GM21619 (cell line): ENCODE data around the gene EXTL1.

Source experiments
- ATAC-seq: cut with Tn5 transposase; IDR thresholded peaks from one replicate; pipeline ENCODE4 v1.9.1; 2021; ENCODE audit not compliant: unreplicated experiment

EXTL1 gene

DNA sequence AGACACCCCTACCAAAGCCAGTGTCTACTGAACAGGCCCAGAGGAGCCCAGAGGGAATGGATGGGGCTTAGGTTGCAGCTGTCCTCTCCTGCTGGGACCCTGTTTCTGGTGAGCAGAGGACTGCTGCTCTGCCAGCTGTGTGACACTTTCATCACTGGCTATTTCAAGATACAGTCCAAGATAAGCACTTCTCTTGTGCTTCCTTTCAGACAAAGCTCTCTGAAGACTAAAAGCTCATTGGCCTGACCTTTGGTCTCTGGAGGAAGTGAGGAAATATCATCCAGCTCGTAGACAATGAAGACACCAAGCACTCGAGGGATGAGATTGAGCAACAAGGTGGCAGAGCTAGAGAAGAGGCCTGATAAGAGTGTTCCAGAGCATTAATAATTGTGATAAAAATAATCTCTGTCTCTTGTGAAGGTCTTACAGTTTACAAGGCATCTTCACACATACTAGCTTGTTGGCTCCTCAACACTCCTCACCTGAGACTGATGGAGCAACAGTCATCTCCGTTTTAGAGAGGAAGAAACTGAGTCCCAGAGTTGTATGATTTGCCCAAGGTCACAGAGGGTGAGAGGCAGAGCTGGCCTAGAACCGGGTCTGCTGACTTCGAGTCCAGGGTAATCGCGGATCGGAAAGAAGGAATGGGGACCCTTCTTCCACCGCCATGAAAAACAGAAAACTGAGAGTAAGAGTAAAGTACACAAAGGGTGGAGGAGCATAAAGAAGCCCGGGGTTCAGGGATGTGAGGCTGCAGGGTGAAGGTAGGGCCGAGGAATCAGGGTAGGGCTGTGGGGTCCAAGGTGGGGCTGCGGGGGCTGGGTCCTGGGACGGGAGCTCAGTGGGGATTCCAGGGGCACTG lies 24.4 kb upstream of the EXTL1 start:
- no peak for ATAC-seq

- peak; percentile 96 for ATAC-seq
These were observed 23.5 kb upstream of the EXTL1 start, which contains the start of gene PAFAH2 for GRCh38 chr1:25997828-25998761. PAFAH2 (minus strand) TSS chr1:25998063; CDS start chr1:25990816, 7,247 bp downstream.

- no peak for ATAC-seq
These were observed 22.4 kb upstream of the EXTL1 start for GRCh38 chr1:25999041-25999800.

DNA sequence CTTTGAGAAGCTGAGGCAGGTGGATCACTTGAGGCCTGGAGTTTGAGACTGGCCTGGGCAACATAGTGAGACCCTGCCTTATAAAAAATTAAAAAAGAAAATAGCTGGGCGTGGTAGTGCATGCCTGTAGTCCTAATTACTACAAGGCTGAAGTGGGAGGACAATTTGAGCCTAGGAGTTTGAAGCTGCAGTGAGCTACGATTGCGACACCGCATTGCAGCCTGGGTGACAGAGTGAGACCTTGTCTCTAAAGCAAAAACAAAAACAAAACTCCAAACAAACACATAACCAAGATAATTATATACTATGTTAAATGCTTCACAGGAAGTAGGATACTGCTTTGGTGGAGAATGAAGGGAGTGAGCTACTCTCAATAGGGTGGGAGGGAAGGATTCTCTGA lies 18.3 kb upstream of the EXTL1 start:
- no peak for ATAC-seq

DNA sequence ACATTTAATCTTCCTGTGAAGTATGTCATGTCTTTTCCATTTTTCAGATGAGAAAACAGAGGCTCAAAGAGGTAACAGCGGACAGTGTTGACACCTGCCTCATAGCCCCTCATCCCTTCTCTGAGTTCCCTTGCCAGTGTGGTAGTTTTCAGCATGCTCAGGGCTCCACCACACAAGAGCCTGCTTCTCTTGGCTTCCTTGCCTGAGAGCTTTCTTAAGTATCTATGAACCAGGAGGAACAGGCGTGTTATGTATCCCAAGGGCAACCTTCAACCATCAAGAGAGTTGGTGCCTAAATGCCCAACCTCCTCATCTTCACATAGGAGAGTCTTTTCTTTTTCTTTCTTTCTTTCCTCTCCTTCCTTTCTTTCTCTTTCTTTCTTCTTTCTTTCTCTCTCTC lies 17.8 kb upstream of the EXTL1 start:
- ATAC-seq: no peak

DNA sequence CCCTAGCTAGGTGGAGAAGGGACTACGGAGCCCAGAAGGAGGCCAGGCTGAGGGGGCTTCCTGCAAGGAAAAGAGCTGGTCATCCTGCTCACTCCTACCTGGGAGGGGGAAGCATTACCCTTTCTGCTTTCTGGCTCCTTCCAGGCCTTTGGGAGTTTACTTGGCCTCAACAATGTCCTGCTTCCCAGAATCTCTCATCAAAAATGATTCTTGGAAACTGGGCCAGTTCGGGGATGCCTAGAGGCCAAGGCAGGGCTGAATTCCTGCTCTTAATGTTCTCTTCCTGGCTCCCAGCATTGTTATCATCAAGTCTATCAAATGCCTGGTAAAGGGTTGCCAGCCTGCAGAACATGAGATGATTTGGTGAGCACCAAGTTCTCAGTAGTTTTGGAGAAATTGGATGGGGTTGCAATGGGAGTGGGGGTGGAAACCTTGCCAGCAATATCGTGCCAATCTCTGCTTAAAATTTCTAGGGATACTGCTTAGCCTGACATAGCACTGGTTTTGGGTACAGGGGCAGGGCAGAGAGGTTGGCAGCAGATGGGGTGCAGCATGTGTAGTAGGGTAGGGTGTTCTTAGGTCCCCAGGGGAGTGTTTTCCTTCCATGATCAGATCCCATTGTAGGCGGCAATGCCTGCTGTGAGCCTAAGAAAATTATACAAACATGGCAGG lies 16.0 kb upstream of the EXTL1 start:
- no peak for ATAC-seq

DNA sequence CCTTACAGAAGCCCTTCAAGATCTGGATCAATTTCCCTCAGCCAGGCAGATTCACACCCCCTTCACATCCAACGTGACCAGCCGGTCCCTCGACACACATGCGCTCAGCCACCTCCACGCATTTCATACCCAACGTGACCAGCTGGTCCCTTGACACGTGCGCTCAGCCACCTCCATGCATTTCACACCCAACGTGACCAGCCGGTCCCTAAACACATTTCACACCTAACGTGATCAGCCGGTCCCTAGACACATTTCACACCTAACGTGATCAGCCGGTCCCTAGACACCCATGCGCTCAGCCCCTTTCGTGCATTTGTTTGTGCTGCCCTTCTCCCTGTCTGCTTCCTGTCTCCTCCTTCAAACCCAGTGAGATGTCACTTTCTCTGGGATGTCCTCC lies 14.9 kb upstream of the EXTL1 start:
- ATAC-seq: no peak

DNA sequence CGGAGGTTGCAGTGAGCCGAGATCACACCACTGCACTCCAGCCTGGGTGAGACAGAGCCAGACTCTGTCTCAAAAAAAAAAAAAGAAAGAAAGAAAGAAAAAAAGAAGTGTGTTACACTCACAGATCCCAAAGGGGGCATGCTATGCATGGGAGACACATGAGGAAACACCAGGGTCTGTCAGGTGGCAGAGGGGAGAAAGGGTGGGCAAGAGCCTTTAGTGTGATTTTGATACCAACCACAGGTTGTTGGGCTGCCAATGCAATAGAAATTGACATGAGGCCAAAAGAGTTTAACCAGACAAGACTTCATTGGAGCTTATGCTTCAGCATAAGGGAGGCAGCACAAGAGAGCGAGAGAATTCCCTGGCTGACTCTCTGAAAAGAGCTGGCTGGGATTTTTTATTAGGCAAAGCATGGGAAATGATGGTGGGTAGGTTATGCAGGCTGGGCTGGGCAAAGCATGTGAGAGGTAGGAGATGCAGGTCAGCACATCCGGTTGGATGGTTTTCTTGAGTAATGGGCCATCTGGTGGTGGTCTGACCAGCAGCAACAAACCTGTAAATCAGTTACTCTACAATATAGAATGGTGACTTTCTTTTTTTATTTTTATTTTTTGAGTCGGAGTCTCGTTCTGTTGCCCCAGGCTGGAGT lies 11.7 kb upstream of the EXTL1 start:
- no peak for ATAC-seq

DNA sequence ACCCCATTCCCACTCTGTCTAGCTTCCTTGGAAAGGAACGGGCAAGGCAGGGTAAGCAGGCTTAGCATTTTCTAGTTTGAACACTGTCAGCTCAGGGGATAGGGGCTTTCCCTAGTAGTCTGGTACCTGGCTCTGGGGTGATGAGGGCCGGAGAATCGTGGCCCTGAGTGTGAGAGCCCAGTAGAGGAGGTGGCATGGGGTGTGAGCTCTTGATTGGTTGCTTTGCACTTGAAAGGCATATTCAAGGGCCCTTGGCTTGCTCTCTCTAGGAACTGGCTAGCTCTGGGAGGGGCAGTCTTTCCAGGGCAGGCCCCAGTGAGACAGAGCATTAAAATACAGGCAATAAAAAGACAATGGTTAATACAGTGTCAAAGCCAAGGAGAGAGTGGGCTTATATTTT lies 10.8 kb upstream of the EXTL1 start:
- no peak for ATAC-seq

GRCh38 chr1:26012864-26013263 lies 8.7 kb upstream of the EXTL1 start:
- no peak for ATAC-seq

GRCh38 chr1:26014179-26014578 lies 7.4 kb upstream of the EXTL1 start:
- ATAC-seq: no peak

DNA sequence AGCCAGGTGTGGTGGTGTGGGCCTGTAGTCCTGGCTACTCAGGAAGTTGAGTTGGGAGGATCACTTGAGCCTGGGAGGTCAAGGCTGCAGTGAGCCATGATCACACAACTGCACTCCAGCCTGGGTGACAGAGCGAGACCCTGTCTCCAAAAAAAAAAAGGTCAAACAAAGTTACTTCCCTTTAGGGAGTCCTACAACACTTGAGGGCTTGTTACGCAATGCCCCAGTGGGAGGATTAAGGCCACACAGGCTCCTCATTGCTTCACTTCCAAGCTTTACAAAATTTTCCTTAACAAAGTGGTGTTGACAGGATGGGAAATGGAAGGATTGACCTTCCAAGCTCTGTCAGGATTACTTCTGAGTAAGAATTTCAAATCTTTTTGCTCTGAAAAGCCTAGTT lies 6.2 kb upstream of the EXTL1 start:
- no peak for ATAC-seq

DNA sequence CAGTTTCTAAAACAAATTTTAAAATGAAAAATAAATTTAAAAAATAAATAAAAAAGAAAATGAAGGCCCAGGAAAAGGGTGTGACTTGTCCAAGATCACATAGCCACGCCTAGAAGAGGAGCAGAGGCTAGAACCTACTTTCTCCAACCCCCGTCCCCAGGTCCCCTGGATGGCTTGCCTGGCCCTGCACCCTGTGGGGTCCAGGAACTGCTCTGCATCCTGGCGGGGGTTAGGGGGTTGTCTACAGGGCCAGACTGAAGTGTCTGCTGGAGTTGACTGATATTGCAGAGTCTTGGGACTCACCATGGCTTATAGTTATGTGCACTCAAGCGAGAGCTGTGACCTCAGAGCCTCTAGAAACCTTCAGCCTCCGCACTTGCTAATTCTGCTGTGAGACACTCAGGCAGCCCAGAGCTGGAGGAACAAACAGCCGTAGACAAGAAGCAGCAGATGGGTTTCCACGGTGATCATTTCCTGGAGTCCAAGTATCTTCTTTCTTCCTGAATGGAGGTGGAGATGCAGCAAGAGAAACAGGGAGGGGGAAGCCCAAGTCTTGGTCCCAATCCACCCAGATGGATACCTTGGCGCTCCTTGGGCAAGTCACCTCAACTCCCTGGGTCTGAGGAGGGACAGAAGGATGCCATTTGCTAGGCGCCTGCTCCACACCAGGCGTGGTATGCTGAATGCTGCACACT lies 5.2 kb upstream of the EXTL1 start:
- no peak for ATAC-seq

DNA sequence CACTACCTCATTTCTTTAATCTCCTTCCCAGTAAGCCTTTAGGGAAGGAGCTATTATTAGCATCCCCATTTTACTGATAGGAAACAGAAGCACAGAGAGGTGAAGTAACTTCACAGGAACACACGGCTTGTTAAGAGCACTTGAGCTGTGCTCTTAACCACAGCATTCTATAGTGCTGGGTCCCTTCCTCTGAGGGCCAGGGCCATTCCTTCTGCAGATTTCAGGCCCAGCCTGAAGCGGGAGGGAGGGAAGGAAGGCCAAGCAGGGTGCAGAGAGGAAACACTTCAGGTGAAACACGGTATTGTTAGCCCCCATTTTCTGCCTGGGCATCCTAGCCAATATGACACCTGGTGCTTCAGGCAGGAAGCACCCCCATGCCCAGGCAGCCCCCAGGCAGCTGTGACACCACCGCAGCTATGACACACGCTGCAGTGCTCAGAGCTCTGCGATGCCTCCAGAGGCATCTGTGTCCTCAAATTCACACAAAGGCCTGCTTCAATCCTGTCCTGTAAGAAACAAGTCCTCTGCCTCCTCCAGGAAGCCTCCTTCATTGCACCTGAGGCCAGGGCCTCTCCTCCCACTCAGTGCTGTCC lies 4.5 kb upstream of the EXTL1 start:
- ATAC-seq: no peak

- ATAC-seq: no peak
These were observed 4.0 kb upstream of the EXTL1 start for GRCh38 chr1:26017606-26018005.

DNA sequence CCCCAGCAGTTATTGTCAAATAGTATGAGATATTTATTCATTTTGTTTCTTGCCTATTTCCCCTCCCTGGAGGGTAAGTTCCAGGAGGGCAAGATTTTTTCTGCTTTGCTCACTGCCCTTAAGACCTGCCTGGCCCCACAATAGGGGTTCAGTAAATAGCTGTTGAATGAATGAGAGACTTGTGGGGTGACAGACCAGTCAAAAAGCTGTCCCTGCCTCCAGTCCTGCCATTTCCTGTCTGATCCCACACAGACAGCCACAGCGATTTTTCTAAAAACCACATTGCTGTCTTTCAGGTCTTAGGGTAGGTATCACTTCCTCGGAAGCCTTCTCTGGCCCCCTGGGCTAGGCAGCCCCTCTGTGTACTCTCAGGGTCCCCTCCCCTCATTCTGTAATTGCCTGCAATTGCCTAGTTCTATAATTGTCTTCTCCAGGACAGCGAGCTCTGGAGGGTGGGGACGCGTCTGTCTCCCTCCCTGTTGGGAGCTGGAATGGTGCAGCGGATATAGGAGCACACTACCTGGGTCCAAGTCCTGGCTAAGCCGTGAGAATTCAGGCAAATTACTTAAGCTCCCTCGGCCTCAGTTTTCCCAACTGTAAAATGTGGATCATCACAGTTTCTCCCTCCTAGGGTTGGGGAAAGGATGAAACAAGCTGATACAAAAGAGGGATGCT lies 1.8 kb upstream of the EXTL1 start:
- no peak for ATAC-seq

DNA sequence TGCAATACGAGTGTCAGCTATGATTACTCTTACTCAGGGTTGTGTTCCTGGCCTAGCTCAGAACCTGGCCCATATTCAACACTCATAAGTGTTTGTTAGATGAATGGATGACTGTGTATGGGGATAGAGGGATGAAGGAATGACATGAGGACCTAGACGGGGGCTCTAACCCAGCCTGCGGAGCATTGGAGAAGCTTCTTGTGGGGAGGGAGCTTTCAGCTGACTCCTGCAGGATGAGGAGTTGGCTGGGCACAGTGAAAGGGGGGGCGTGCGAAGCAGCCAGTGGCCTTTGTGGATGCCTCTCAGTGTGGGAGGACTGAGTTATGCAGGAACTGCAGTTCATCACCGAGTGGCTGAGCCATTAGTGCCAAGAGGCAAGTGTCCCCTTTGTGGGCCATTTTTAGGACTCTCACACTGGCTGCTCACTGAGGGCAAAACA lies 1.2 kb upstream of the EXTL1 start:
- no peak for ATAC-seq

- ATAC-seq: no peak
These were observed 481 bp upstream of the EXTL1 start for GRCh38 chr1:26020941-26021646.
